Endothelial cell of umbilical vein (primary cell): ENCODE measurements around the gene TNFSF13. TPM values are rescaled to one million over a fixed set of nuclear protein-coding genes. Genes with fewer than 3 reads are reported as not detected.

Source experiments
- BruUV-seq: library from RNA; stranded (reverse); fragments of 400-500 nt; replicated peaks from 2 replicates; lab custom pipeline; 2021; lab: Mats Ljungman, UMichigan
- CTCF ChIA-PET: fragments of 300-600, 350-600 bp; sonication (Branson Sonifier 250); formaldehyde crosslinking; loops from one replicate; lab custom pipeline; 2021; ENCODE audit warnings: antibody characterized with exemption, inconsistent platforms; lab: Charles Lee
- POLR2A ChIA-PET: fragments of 300-600, 350-600 bp; sonication (Branson Sonifier 250); formaldehyde crosslinking; loops from one replicate; lab custom pipeline; 2021; ENCODE audit warnings: antibody characterized with exemption, inconsistent platforms; lab: Charles Lee
- DNase-seq: peaks from one replicate; pipeline ENCODE4 v3.0.0-alpha.2; 2011; ENCODE audit warnings: low read depth, low spot score
- FAIRE-seq: peaks from 2 replicates; lab custom pipeline; 2011; peaks lifted over from hg19 to GRCh38; lab: Jason Lieb, UNC
- H2AFZ ChIP-seq: 2 replicates; pipeline ENCODE4 v1.6.0; 2012; ENCODE audit warnings: low read depth, low read length, control low read depth, inconsistent platforms
- H3K27ac ChIP-seq: 2 replicates; pipeline ENCODE4 v1.5.1; 2011; ENCODE audit warnings: low read depth, mild to moderate bottlenecking, control low read depth, low read length, moderate library complexity; ENCODE audit not compliant: insufficient read depth
- H3K27me3 ChIP-seq, 2 experiments: 2 replicates each; pipeline versions ENCODE4 v1.6.0 to v1.6.1; 2011; ENCODE audit warnings: low read length in 2 of 2, mixed read lengths in 1 of 2; ENCODE audit not compliant: control insufficient read depth in 2 of 2, insufficient read depth in 2 of 2
- H3K36me3 ChIP-seq, 2 experiments: 2 replicates in 1 of 2; 3 replicates in 1 of 2; pipeline ENCODE4 v1.5.1; 2011; ENCODE audit warnings: low read length in 2 of 2, mild to moderate bottlenecking in 1 of 2, moderate library complexity in 1 of 2; ENCODE audit not compliant: control insufficient read depth in 2 of 2, insufficient read depth in 2 of 2; ENCODE audit errors: extremely low read depth in 1 of 2
- H3K4me1 ChIP-seq: 3 replicates; pipeline ENCODE4 v1.5.1; 2011; ENCODE audit warnings: mild to moderate bottlenecking, low read length; ENCODE audit not compliant: control insufficient read depth, insufficient read depth; ENCODE audit errors: extremely low read depth
- H3K4me2 ChIP-seq: 2 replicates; pipeline ENCODE4 v1.6.1; 2011; ENCODE audit warnings: low read length, control low read depth, mixed read lengths; ENCODE audit not compliant: insufficient read depth
- H3K4me3 ChIP-seq, 3 experiments: fragments of 200-600 bp in 1 of 3; sonication (generic), shearing (Covaris generic) in 1 of 3; replicated peaks in 1 of 3; 2 replicates each; pipeline ENCODE4 v1.5.1; 2011 to 2016; ENCODE audit warnings: control low read depth in 3 of 3, low read length in 3 of 3, mild to moderate bottlenecking in 2 of 3, inconsistent platforms in 1 of 3, low read depth in 1 of 3, moderate library complexity in 1 of 3; ENCODE audit not compliant: insufficient read depth in 1 of 3
- H3K79me2 ChIP-seq: 2 replicates; pipeline ENCODE4 v1.6.0; 2012; ENCODE audit warnings: low read length, inconsistent platforms; ENCODE audit not compliant: control insufficient read depth, insufficient read depth
- H3K9ac ChIP-seq: replicated peaks from 2 replicates; pipeline ENCODE3; 2011; ENCODE audit warnings: low read length, control low read depth; ENCODE audit not compliant: insufficient read depth; ENCODE audit errors: extremely low read depth
- H3K9me1 ChIP-seq: replicated peaks from 3 replicates; pipeline ENCODE4 v1.6.0; 2011; ENCODE audit warnings: mild to moderate bottlenecking, low read length; ENCODE audit not compliant: control insufficient read depth, insufficient read depth; ENCODE audit errors: extremely low read depth
- H3K9me3 ChIP-seq: replicated peaks from 2 replicates; pipeline ENCODE4 v1.5.1; 2012; ENCODE audit warnings: low read length, inconsistent platforms; ENCODE audit not compliant: control insufficient read depth, insufficient read depth
- H4K20me1 ChIP-seq: replicated peaks from 2 replicates; pipeline ENCODE3; 2011; ENCODE audit warnings: mild to moderate bottlenecking, low read length; ENCODE audit not compliant: control insufficient read depth, insufficient read depth; ENCODE audit errors: extremely low read depth
- CTCF ChIP-seq, 2 donors: IDR thresholded peaks; 1 replicate in 1 of 2; 2 replicates in 1 of 2; pipeline ENCODE4 v1.5.1; 2011; ENCODE audit warnings: low read length in 2 of 2, mild to moderate bottlenecking in 2 of 2, moderate library complexity in 2 of 2, control low read depth in 1 of 2, inconsistent platforms in 1 of 2, low read depth in 1 of 2; ENCODE audit not compliant: insufficient read depth in 1 of 2; ENCODE audit errors: extremely low read depth in 1 of 2
- EZH2 ChIP-seq: IDR thresholded peaks from 2 replicates; pipeline ENCODE4 v1.6.1; 2012; ENCODE audit warnings: borderline replicate concordance, low read depth, mild to moderate bottlenecking, moderate library complexity, low read length, inconsistent platforms; ENCODE audit not compliant: severe bottlenecking
- FOS ChIP-seq: IDR thresholded peaks from 2 replicates; pipeline ENCODE4 v1.6.1; 2011; ENCODE audit warnings: mild to moderate bottlenecking, low read length, moderate library complexity, borderline replicate concordance; ENCODE audit not compliant: insufficient read depth
- MYC ChIP-seq: IDR thresholded peaks from one replicate; pipeline ENCODE4 v1.6.1; 2011; ENCODE audit warnings: mild to moderate bottlenecking, low read depth, low read length
- POLR2A ChIP-seq: IDR thresholded peaks from 2 replicates; pipeline ENCODE4 v1.6.1; 2012; ENCODE audit warnings: low read depth, mild to moderate bottlenecking, control low read depth, low read length
- POLR2AphosphoS5 ChIP-seq: IDR thresholded peaks from 2 replicates; pipeline ENCODE4 v1.6.1; 2012; ENCODE audit warnings: low read depth, mild to moderate bottlenecking, control low read depth, low read length, moderate library complexity; ENCODE audit not compliant: insufficient read depth
- dilution Hi-C: fragments of 300-500 bp; cut with MboI; formaldehyde crosslinking; loops from one replicate; pipeline ENCODE4 v1.15.0; 2019; ENCODE audit warnings: low sequenced_read_pairs; ENCODE audit not compliant: extremely low pct_ligation_motif_present
- intact Hi-C: fragments of 100-400 bp; cut with micrococcal nuclease; formaldehyde crosslinking; loops from one replicate; pipeline ENCODE4 v1.10.0; 2022
- polyA plus RNA-seq, 4 experiments: library from polyadenylated mRNA; depleted of rRNA in 3 of 4; stranded (reverse) in 3 of 4; unstranded in 1 of 4; fragments of >200 nt; gene quantifications; 2 replicates each; pipeline versions ENCODE4 v1.2.1 to v1.2.3, GENCODE V29; 2011 to 2012; ENCODE audit warnings: missing spikeins in 1 of 4
- total RNA-seq: library from RNA; stranded (reverse); gene quantifications from 2 replicates; pipeline ENCODE4 v1.2.3, GENCODE V29; 2021
- TF ChIP-seq, protein P1 (sequence below): IDR thresholded peaks from 2 replicates; pipeline ENCODE4 v1.6.1; 2011; ENCODE audit not compliant: insufficient read depth, insufficient read length

TNFSF13 gene
- total and polyA plus RNA-seq, 2 donors (not counting 3 experiments of a cell fraction or from before 2014, with no cell fraction given) = 3.6 to 5.4 TPM

GRCh38 chr17:7550344-7550743 is 8.2 kb upstream of the TNFSF13 start:
- DNase-seq (no peak), FAIRE-seq (no peak)
- no peaks in the 10 kb centered on the region for H3K79me2 ChIP-seq
- no TSS peak for BruUV-seq
- no peak overlapping the region for H3K4me3 ChIP-seq
- no peaks in the 10 kb centered on the region for H3K9me3 ChIP-seq
- H3K4me2 ChIP-seq = no peak overlapping the region
- H3K9me1 ChIP-seq = no peaks in the 10 kb centered on the region
- POLR2A ChIA-PET = no interaction called here
- H4K20me1 ChIP-seq = no peaks in the 10 kb centered on the region
- no peak overlapping the region for H3K27ac ChIP-seq
- TF ChIP-seq FOS (no peak), MYC (no peak), EZH2 (no peak), POLR2A (no peak), POLR2AphosphoS5 (no peak), CTCF (IDR thresholded peaks at IDR 0.05; ENCODE audit: extremely low read depth in 1 of 2, insufficient read depth in 1 of 2, low read depth in 1 of 2, low read length in 2 of 2) (no peak)
- TF ChIP-seq, protein P1, sequence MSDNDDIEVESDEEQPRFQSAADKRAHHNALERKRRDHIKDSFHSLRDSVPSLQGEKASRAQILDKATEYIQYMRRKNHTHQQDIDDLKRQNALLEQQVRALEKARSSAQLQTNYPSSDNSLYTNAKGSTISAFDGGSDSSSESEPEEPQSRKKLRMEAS = no peak
- intact Hi-C loops (no loop called here), dilution Hi-C loops (no loop called here)
- H3K9ac ChIP-seq = no peak overlapping the region
- CTCF ChIA-PET = interaction anchor here (1.4 to 5.1 kb wide), 3 partner anchors 10 to 36 kb away, joined by 4 to 32 read pairs (median 20); no protein-coding TSS in a partner anchor
- H3K4me1 ChIP-seq = peaks cover 10% of the 10 kb centered on the region
- H2AFZ ChIP-seq = no peak overlapping the region
- H3K36me3 ChIP-seq = no peaks in the 10 kb centered on the region
- H3K27me3 ChIP-seq = no peaks in the 10 kb centered on the region
